SK-N-SH treated with all-trans-retinoic acid at 6 μM for 48 hours (cell line): Measurements from ENCODE around the gene RAD51B.

Source experiments
- ATAC-seq: fragments of 200-7000 bp; cut with Tn5 transposase; 3 replicates; pipeline ENCODE4 v1.9.1; 2020; ENCODE audit warnings: mild to moderate bottlenecking, moderate library complexity
- ARNTL ChIP-seq: fragments of 450-650 bp; formaldehyde crosslinking; IDR thresholded peaks from 2 replicates; pipeline ENCODE4 v1.5.0; 2020; ENCODE audit warnings: low read depth, mild to moderate bottlenecking, moderate library complexity, borderline replicate concordance
- BACH2 ChIP-seq: fragments of 250-450 bp; sonication (Bioruptor Pico); IDR thresholded peaks from 2 replicates; pipeline ENCODE4 v1.9.0; 2021; ENCODE audit warnings: mild to moderate bottlenecking, borderline replicate concordance
- CSDC2 ChIP-seq: fragments of 250-450 bp; sonication (Bioruptor Pico); IDR thresholded peaks from 2 replicates; pipeline ENCODE4 v1.5.0; 2020; ENCODE audit warnings: mild to moderate bottlenecking, moderate library complexity
- CSRNP3 ChIP-seq: fragments of 250-450 bp; sonication (Bioruptor Pico); IDR thresholded peaks from 2 replicates; pipeline ENCODE4 v1.5.1; 2021; ENCODE audit warnings: mild to moderate bottlenecking, moderate library complexity
- ESRRG ChIP-seq: fragments of 250-450 bp; sonication (Bioruptor Pico); IDR thresholded peaks from 2 replicates; pipeline ENCODE4 v1.6.1; 2021; ENCODE audit warnings: mild to moderate bottlenecking
- GLIS3 ChIP-seq: fragments of 250-450 bp; sonication (Bioruptor Pico); IDR thresholded peaks from 2 replicates; pipeline ENCODE4 v1.5.0; 2020; ENCODE audit warnings: mild to moderate bottlenecking, moderate library complexity
- ISL1 ChIP-seq: fragments of 250-450 bp; sonication (Bioruptor Pico); IDR thresholded peaks from 2 replicates; pipeline ENCODE4 v2.1.2; 2022; ENCODE audit warnings: mild to moderate bottlenecking, moderate library complexity
- OSR1 ChIP-seq: fragments of 250-450 bp; sonication (Bioruptor Pico); IDR thresholded peaks from 2 replicates; pipeline ENCODE4 v1.8.0; 2022; ENCODE audit warnings: moderate library complexity, mild to moderate bottlenecking, inconsistent platforms
- POU6F1 ChIP-seq: fragments of 250-450 bp; sonication (Bioruptor Pico); IDR thresholded peaks from 2 replicates; pipeline ENCODE4 v1.8.0; 2021; ENCODE audit warnings: low read depth, mild to moderate bottlenecking, moderate library complexity, borderline replicate concordance
- PPARA ChIP-seq: fragments of 250-450 bp; sonication (Bioruptor Pico); IDR thresholded peaks from 2 replicates; pipeline ENCODE4 v1.5.0; 2020; ENCODE audit warnings: mild to moderate bottlenecking, borderline replicate concordance
- RARB ChIP-seq: fragments of 250-450 bp; sonication (Bioruptor Pico); IDR thresholded peaks from 2 replicates; pipeline ENCODE4 v1.8.0; 2021; ENCODE audit warnings: mild to moderate bottlenecking, moderate library complexity
- TCF4 ChIP-seq: fragments of 250-450 bp; sonication (Bioruptor Pico); IDR thresholded peaks from 2 replicates; pipeline ENCODE4 v1.8.0; 2021; ENCODE audit warnings: mild to moderate bottlenecking, moderate library complexity, borderline replicate concordance
- TOX ChIP-seq: fragments of 250-450 bp; sonication (Bioruptor Pico); IDR thresholded peaks from 2 replicates; pipeline ENCODE4 v1.8.0; 2021; ENCODE audit warnings: mild to moderate bottlenecking, moderate library complexity, borderline replicate concordance
- ZC3H10 ChIP-seq: fragments of 250-450 bp; sonication (Bioruptor Pico); IDR thresholded peaks from 2 replicates; pipeline ENCODE4 v1.5.1; 2021; ENCODE audit warnings: mild to moderate bottlenecking, moderate library complexity
- ZFP3 ChIP-seq: fragments of 250-450 bp; sonication (Bioruptor Pico); IDR thresholded peaks from 2 replicates; pipeline ENCODE4 v1.5.0; 2020; ENCODE audit warnings: mild to moderate bottlenecking, moderate library complexity
- ZFP30 ChIP-seq: fragments of 450-650 bp; formaldehyde crosslinking; IDR thresholded peaks from 2 replicates; pipeline ENCODE4 v1.5.0; 2022; ENCODE audit warnings: mild to moderate bottlenecking, moderate library complexity
- ZNF565 ChIP-seq: fragments of 450-650 bp; formaldehyde crosslinking; conservative IDR thresholded peaks from 2 replicates; pipeline ENCODE4 v1.5.0; 2020; ENCODE audit warnings: low read depth, mild to moderate bottlenecking, moderate library complexity
- ZNF70 ChIP-seq: fragments of 450-650 bp; formaldehyde crosslinking; IDR thresholded peaks from 2 replicates; pipeline ENCODE4 v1.5.0; 2020; ENCODE audit warnings: mild to moderate bottlenecking, moderate library complexity
- ZNF8 ChIP-seq: fragments of 450-650 bp; formaldehyde crosslinking; IDR thresholded peaks from 2 replicates; pipeline ENCODE4 v1.5.0; 2020; ENCODE audit warnings: mild to moderate bottlenecking, moderate library complexity
- TF ChIP-seq, protein P1 (sequence below): fragments of 250-450 bp; sonication (Bioruptor Pico); IDR thresholded peaks from 2 replicates; pipeline ENCODE4 v1.5.0; 2020; ENCODE audit warnings: mild to moderate bottlenecking, moderate library complexity
- TF ChIP-seq, protein P2 (sequence below): fragments of 250-450 bp; sonication (Bioruptor Pico); IDR thresholded peaks from 2 replicates; pipeline ENCODE4 v1.5.1; 2020; ENCODE audit warnings: low read depth, mild to moderate bottlenecking, moderate library complexity

Gene RAD51B

DNA sequence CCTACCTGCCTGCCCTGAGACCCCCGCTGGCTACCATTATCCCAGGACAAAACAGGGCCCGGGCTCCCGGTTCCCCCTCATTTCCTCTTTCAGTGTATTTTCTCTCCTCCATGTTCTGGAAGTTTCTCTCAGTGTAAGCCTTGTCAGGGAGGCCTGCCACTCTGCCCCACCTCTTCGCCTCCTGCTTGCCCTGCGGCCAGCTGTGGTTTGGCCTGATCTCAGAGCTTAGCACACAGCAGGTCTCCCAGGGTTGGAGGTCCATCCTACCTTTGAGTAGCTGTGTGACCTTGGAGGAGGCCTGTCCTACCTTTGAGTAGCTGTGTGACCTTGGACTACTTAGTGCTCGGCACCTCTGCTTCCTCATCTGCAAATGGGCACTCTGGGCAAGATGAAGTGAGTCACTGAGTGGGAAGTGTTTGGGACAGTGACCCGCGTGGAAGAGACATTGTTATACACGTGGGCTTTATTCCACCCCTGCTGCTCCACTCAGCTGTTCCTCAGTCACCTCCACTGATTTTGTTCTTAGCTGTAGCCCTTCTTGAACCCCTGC is 760.6 kb downstream of the RAD51B start (continued):
- TF ChIP-seq, protein P1, sequence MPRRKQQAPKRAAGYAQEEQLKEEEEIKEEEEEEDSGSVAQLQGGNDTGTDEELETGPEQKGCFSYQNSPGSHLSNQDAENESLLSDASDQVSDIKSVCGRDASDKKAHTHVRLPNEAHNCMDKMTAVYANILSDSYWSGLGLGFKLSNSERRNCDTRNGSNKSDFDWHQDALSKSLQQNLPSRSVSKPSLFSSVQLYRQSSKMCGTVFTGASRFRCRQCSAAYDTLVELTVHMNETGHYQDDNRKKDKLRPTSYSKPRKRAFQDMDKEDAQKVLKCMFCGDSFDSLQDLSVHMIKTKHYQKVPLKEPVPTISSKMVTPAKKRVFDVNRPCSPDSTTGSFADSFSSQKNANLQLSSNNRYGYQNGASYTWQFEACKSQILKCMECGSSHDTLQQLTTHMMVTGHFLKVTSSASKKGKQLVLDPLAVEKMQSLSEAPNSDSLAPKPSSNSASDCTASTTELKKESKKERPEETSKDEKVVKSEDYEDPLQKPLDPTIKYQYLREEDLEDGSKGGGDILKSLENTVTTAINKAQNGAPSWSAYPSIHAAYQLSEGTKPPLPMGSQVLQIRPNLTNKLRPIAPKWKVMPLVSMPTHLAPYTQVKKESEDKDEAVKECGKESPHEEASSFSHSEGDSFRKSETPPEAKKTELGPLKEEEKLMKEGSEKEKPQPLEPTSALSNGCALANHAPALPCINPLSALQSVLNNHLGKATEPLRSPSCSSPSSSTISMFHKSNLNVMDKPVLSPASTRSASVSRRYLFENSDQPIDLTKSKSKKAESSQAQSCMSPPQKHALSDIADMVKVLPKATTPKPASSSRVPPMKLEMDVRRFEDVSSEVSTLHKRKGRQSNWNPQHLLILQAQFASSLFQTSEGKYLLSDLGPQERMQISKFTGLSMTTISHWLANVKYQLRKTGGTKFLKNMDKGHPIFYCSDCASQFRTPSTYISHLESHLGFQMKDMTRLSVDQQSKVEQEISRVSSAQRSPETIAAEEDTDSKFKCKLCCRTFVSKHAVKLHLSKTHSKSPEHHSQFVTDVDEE (CRISPR knock-in tag), result no peak
- TF ChIP-seq ARNTL (CRISPR knock-in tag) (no peak), ZNF565 (CRISPR knock-in tag) (no peak)

- ATAC-seq, result no peak
- no peak for TF ChIP-seq ZC3H10 (CRISPR knock-in tag)
- no peak for TF ChIP-seq TOX (CRISPR knock-in tag)
- no peak for TF ChIP-seq BACH2
- TF ChIP-seq CSDC2 (CRISPR knock-in tag), result no peak
- no peak for TF ChIP-seq ZFP30 (CRISPR knock-in tag)
- no peak for TF ChIP-seq GLIS3 (CRISPR knock-in tag)
- no peak for TF ChIP-seq TCF4 (CRISPR knock-in tag)
- no peak for TF ChIP-seq CSRNP3
- no peak for TF ChIP-seq ESRRG (CRISPR knock-in tag)
- TF ChIP-seq, protein P1 (CRISPR knock-in tag), result no peak
- TF ChIP-seq, all 23 proteins: peak for 0
Measured at GRCh38 chr14:68580671-68581070, 761.1 kb downstream of the RAD51B start.

- no peak for ATAC-seq
- TF ChIP-seq ZNF70 (no peak), PPARA (CRISPR knock-in tag) (no peak), OSR1 (CRISPR knock-in tag) (no peak), ZC3H10 (CRISPR knock-in tag) (no peak), POU6F1 (CRISPR knock-in tag) (no peak), RARB (no peak), ZFP30 (CRISPR knock-in tag) (no peak), ZNF8 (CRISPR knock-in tag) (no peak), ZNF565 (CRISPR knock-in tag) (no peak), ESRRG (CRISPR knock-in tag) (no peak), ZFP3 (CRISPR knock-in tag) (no peak), TOX (CRISPR knock-in tag) (no peak), CSDC2 (CRISPR knock-in tag) (no peak), ISL1 (CRISPR knock-in tag) (no peak), TCF4 (CRISPR knock-in tag) (no peak), GLIS3 (CRISPR knock-in tag) (no peak)
- TF ChIP-seq, protein P1 (CRISPR knock-in tag), result no peak
- TF ChIP-seq, protein P2, sequence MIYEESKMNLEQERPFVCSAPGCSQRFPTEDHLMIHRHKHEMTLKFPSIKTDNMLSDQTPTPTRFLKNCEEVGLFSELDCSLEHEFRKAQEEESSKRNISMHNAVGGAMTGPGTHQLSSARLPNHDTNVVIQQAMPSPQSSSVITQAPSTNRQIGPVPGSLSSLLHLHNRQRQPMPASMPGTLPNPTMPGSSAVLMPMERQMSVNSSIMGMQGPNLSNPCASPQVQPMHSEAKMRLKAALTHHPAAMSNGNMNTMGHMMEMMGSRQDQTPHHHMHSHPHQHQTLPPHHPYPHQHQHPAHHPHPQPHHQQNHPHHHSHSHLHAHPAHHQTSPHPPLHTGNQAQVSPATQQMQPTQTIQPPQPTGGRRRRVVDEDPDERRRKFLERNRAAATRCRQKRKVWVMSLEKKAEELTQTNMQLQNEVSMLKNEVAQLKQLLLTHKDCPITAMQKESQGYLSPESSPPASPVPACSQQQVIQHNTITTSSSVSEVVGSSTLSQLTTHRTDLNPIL (CRISPR knock-in tag), result no peak
Measured at GRCh38 chr14:68583548-68584280, 764.1 kb downstream of the RAD51B start.
